ENCODE measurements around the gene TGFB1I1.

TGFB1I1 gene

DNA sequence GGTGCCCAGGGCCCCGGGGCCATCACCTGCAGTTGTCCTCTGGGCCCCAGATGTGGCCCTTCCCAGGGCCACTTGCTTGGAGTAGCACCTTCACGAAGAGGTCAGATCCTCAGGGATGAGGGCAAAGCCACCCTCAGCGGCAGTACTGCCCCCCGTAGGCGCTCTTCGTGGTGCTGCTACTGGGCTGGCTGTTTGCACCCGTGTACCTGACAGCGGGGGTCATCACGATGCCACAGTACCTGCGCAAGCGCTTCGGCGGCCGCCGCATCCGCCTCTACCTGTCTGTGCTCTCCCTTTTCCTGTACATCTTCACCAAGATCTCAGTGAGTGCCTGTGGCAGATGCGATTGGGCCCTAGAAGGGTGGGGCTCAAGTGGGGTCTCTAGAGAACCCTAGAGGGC is 13.6 kb downstream of the TGFB1I1 start:
- H3K4me3 ChIP-seq (ENCODE audit: low read length) = no peak overlapping the region
- peaks cover 7% of the 10 kb centered on the region for H3K4me1 ChIP-seq (ENCODE audit: control insufficient read depth, low read depth, low read length)
- H3K27me3 ChIP-seq (ENCODE audit: control insufficient read depth, insufficient read depth, low read length) = peaks cover 56% of the 10 kb centered on the region
- peaks cover under 1% of the 10 kb centered on the region for H3K36me3 ChIP-seq (ENCODE audit: control insufficient read depth, low read depth, low read length)
- H3K9me3 ChIP-seq (ENCODE audit: control insufficient read depth, low read depth, low read length) = no peaks in the 10 kb centered on the region
- H3K27ac ChIP-seq (ENCODE audit: low read length) = no peak overlapping the region
- no peak overlapping the region for H3K9ac ChIP-seq (ENCODE audit: low read length)

DNA sequence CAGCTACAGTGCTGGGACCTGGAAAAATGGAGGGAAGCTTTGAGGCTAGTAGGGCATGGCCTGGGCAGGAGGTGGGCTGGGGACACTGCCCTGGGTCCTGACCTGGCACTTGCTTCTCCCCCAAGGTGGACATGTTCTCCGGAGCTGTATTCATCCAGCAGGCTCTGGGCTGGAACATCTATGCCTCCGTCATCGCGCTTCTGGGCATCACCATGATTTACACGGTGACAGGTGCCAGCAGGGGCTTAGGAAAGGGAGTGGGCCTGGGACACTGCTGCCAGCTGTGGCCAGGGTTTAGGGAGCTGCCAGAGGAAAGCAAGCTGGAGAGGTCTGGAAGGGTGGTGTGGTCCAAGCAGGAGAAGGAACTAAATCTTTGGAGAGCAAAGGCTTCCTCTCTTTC is 14.1 kb downstream of the TGFB1I1 start:
- no peak overlapping the region for H3K9ac ChIP-seq (ENCODE audit: low read length)
- no peaks in the 10 kb centered on the region for H3K9me3 ChIP-seq (ENCODE audit: control insufficient read depth, low read depth, low read length)
- H3K27ac ChIP-seq (ENCODE audit: low read length) = no peak overlapping the region
- H3K4me1 ChIP-seq (ENCODE audit: control insufficient read depth, low read depth, low read length) = peaks cover 7% of the 10 kb centered on the region
- H3K36me3 ChIP-seq (ENCODE audit: control insufficient read depth, low read depth, low read length) = peaks cover 3% of the 10 kb centered on the region
- H3K4me3 ChIP-seq (ENCODE audit: low read length) = no peak overlapping the region
- H3K27me3 ChIP-seq (ENCODE audit: control insufficient read depth, insufficient read depth, low read length) = peaks cover 56% of the 10 kb centered on the region

DNA sequence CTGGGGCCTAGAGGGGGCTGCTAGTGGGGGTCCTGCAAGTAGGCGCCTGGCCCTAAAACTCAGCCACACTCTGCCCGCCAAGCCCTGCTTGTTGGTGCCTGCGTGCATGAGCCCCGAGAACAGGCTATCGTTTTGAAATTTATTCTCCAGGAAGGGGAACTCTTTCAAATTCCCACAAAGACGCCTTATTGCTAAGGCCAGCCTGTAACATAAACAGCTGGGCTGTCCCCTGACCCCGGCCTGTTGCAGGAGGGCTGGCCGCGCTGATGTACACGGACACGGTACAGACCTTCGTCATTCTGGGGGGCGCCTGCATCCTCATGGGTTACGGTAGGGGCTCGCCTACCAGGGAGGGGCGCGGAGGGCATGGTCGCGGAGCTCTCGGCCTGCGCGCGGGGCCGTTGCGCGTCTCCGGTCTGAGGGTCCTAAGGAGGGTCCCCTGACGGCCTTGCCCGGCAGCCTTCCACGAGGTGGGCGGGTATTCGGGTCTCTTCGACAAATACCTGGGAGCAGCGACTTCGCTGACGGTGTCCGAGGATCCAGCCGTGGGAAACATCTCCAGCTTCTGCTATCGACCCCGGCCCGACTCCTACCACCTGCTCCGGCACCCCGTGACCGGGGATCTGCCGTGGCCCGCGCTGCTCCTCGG is 15.2 kb downstream of the TGFB1I1 start:
- H3K9me3 ChIP-seq (ENCODE audit: control insufficient read depth, low read depth, low read length) = no peaks in the 10 kb centered on the region
- no peak overlapping the region for H3K27ac ChIP-seq (ENCODE audit: low read length)
- H3K9ac ChIP-seq (ENCODE audit: low read length) = no peak overlapping the region
- H3K36me3 ChIP-seq (ENCODE audit: control insufficient read depth, low read depth, low read length) = peaks cover 6% of the 10 kb centered on the region
- peaks cover 7% of the 10 kb centered on the region for H3K4me1 ChIP-seq (ENCODE audit: control insufficient read depth, low read depth, low read length)
- peaks cover 56% of the 10 kb centered on the region for H3K27me3 ChIP-seq (ENCODE audit: control insufficient read depth, insufficient read depth, low read length)
- H3K4me3 ChIP-seq (ENCODE audit: low read length) = peak overlapping the region; percentile 73

DNA sequence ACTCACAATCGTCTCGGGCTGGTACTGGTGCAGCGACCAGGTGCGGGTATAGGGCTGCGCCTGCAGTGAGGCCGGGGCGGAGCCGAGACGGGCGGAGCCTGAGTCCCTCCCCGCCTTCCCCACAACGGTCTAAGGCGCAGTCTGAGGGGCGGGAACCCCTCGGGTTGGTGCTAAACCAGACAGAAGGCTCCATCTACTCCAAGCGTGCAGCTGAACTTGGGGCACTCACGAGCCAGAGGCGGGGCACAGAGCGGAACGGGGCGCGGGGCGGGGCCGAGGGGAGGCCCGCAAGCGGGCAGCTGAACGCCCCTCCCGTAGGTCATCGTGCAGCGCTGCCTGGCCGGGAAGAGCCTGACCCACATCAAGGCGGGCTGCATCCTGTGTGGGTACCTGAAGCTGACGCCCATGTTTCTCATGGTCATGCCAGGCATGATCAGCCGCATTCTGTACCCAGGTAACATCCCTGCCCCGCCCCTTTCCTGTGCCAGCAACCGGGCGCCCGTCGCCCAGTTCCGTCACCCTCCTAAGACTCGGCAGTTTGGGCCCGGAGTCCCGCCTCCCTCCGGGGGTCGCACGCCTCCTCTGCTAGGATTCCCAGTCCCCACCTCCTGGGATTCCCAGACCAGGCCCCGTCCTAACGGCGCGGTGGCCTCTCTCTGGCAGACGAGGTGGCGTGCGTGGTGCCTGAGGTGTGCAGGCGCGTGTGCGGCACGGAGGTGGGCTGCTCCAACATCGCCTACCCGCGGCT is 15.9 kb downstream of the TGFB1I1 start:
- peaks cover 11% of the 10 kb centered on the region for H3K36me3 ChIP-seq (ENCODE audit: control insufficient read depth, low read depth, low read length)
- H3K27ac ChIP-seq (ENCODE audit: low read length) = no peak overlapping the region
- no peak overlapping the region for H3K9ac ChIP-seq (ENCODE audit: low read length)
- H3K4me3 ChIP-seq (ENCODE audit: low read length) = peak overlapping the region; percentile 73
- H3K9me3 ChIP-seq (ENCODE audit: control insufficient read depth, low read depth, low read length) = no peaks in the 10 kb centered on the region
- peaks cover 56% of the 10 kb centered on the region for H3K27me3 ChIP-seq (ENCODE audit: control insufficient read depth, insufficient read depth, low read length)
- H3K4me1 ChIP-seq (ENCODE audit: control insufficient read depth, low read depth, low read length) = peaks cover 7% of the 10 kb centered on the region

DNA sequence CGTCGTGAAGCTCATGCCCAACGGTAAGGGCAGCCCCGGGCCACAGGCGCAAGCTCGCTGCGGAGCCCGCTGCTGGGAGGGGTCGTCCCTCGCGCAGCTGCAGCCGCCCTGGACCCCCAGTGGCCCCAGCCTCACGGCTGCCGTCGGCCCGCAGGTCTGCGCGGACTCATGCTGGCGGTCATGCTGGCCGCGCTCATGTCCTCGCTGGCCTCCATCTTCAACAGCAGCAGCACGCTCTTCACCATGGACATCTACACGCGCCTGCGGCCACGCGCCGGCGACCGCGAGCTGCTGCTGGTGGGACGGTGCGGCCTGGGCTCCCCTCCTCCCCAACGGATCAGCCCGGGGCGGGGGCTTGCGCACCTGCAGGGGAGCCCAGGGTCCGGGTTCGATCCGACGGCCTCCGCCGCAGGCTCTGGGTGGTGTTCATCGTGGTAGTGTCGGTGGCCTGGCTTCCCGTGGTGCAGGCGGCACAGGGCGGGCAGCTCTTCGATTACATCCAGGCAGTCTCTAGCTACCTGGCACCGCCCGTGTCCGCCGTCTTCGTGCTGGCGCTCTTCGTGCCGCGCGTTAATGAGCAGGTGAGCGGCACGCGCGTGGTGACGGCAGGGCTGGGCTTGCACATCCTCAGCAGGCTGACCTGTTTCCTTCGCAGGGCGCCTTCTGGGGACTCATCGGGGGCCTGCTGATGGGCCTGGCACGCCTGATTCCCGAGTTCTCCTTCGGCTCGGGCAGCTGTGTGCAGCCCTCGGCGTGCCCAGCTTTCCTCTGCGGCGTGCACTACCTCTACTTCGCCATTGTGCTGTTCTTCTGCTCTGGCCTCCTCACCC is 16.7 kb downstream of the TGFB1I1 start:
- peak overlapping the region; percentile 73 for H3K4me3 ChIP-seq (ENCODE audit: low read length)
- no peak overlapping the region for H3K27ac ChIP-seq (ENCODE audit: low read length)
- peaks cover 56% of the 10 kb centered on the region for H3K27me3 ChIP-seq (ENCODE audit: control insufficient read depth, insufficient read depth, low read length)
- peaks cover 7% of the 10 kb centered on the region for H3K4me1 ChIP-seq (ENCODE audit: control insufficient read depth, low read depth, low read length)
- peaks cover 17% of the 10 kb centered on the region for H3K36me3 ChIP-seq (ENCODE audit: control insufficient read depth, low read depth, low read length)
- no peak overlapping the region for H3K9ac ChIP-seq (ENCODE audit: low read length)
- H3K9me3 ChIP-seq (ENCODE audit: control insufficient read depth, low read depth, low read length) = no peaks in the 10 kb centered on the region

DNA sequence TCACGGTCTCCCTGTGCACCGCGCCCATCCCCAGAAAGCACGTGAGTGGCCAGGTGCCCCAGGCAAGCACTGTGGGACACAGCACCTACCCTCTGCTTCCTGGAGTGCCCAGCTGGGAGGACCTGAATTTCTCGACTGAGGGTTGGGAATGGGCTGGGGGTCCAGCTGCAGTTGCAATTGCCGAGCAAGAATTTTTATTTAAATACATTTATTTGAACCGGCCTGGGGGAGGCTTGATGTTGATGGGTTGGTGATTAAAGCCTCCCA is 17.3 kb downstream of the TGFB1I1 start:
- H3K36me3 ChIP-seq (ENCODE audit: control insufficient read depth, low read depth, low read length) = peaks cover 19% of the 10 kb centered on the region
- H3K27ac ChIP-seq (ENCODE audit: low read length) = no peak overlapping the region
- H3K9ac ChIP-seq (ENCODE audit: low read length) = no peak overlapping the region
- peaks cover 56% of the 10 kb centered on the region for H3K27me3 ChIP-seq (ENCODE audit: control insufficient read depth, insufficient read depth, low read length)
- H3K4me3 ChIP-seq (ENCODE audit: low read length) = no peak overlapping the region
- peaks cover 7% of the 10 kb centered on the region for H3K4me1 ChIP-seq (ENCODE audit: control insufficient read depth, low read depth, low read length)
- H3K9me3 ChIP-seq (ENCODE audit: control insufficient read depth, low read depth, low read length) = no peaks in the 10 kb centered on the region

DNA sequence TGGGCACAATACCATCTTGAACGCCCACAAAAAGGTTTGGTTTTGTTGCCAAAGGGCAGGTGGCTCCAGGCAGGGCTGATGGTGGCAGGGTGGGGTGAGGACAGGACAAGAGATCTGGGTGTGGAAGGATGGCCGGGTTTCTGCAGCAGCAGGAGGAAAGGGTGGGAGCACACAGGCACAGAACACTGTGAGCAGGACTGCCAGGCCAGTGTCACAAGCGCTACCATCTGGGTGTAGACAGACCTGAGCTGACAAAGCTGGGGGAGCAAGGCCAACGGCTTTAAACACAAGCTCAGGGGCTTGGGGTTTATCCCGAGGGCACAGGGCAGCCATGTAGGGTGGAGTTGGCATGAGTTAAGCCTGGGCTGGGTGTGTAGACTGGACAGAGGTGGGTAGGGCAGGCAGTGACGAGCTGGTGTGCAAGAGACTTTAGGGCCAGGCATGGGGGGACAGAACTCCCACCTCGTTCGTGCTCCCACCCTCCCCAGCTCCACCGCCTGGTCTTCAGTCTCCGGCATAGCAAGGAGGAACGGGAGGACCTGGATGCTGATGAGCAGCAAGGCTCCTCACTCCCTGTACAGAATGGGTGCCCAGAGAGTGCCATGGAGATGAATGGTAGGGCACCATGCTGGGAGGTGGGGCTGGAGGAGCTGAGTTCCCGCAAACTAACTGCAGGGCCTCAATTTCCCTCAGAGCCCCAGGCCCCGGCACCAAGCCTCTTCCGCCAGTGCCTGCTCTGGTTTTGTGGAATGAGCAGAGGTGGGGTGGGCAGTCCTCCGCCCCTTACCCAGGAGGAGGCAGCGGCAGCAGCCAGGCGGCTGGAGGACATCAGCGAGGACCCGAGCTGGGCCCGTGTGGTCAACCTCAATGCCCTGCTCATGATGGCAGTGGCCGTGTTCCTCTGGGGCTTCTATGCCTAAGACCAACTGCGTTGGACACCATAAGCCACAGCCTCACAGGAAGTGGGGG is 17.9 kb downstream of the TGFB1I1 start:
- H3K4me1 ChIP-seq (ENCODE audit: control insufficient read depth, low read depth, low read length) = peaks cover under 1% of the 10 kb centered on the region
- no peak overlapping the region for H3K4me3 ChIP-seq (ENCODE audit: low read length)
- no peaks in the 10 kb centered on the region for H3K9me3 ChIP-seq (ENCODE audit: control insufficient read depth, low read depth, low read length)
- peaks cover 52% of the 10 kb centered on the region for H3K27me3 ChIP-seq (ENCODE audit: control insufficient read depth, insufficient read depth, low read length)
- no peak overlapping the region for H3K27ac ChIP-seq (ENCODE audit: low read length)
- peaks cover 19% of the 10 kb centered on the region for H3K36me3 ChIP-seq (ENCODE audit: control insufficient read depth, low read depth, low read length)
- H3K9ac ChIP-seq (ENCODE audit: low read length) = no peak overlapping the region

DNA sequence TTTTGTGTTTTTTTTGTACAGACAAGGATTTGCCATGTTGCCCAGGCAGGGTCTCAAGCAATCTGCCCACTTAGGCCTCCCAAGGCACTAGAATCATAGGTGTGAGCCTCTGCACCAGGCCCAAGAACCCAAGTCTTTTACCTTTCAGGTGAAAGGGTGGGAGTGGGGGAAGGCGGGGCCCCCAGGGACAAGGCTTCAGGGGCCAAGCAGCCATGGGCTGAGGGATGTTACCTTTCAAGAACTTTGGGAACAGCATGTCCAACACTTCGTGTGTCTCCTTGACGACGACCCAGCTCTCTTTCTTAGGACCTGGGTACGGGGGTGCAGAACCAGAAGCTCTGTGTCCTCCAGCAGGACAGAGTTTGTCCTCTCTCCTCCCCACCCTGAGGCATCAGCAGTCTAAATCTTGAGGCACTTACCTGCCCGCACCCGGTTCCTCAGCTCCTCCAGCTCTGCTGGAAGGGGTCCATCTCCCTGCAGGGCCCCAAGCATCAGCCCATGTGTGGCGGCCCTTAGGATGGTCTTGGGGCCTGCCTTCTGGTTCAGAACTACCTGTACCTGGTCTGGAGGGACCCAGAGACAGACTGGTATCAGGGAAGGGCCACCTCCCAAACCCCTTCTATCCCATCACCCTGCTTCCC is 19.9 kb downstream of the TGFB1I1 start:
- Histone ChIP-seq H3K9ac (ENCODE audit: low read length) (no peak overlapping the region), H3K36me3 (ENCODE audit: control insufficient read depth, low read depth, low read length) (peaks cover 19% of the 10 kb centered on the region), H3K4me1 (ENCODE audit: control insufficient read depth, low read depth, low read length) (no peaks in the 10 kb centered on the region), H3K9me3 (ENCODE audit: control insufficient read depth, low read depth, low read length) (no peaks in the 10 kb centered on the region), H3K27ac (ENCODE audit: low read length) (no peak overlapping the region), H3K27me3 (ENCODE audit: control insufficient read depth, insufficient read depth, low read length) (peaks cover 32% of the 10 kb centered on the region), H3K4me3 (ENCODE audit: low read length) (no peak overlapping the region)

DNA sequence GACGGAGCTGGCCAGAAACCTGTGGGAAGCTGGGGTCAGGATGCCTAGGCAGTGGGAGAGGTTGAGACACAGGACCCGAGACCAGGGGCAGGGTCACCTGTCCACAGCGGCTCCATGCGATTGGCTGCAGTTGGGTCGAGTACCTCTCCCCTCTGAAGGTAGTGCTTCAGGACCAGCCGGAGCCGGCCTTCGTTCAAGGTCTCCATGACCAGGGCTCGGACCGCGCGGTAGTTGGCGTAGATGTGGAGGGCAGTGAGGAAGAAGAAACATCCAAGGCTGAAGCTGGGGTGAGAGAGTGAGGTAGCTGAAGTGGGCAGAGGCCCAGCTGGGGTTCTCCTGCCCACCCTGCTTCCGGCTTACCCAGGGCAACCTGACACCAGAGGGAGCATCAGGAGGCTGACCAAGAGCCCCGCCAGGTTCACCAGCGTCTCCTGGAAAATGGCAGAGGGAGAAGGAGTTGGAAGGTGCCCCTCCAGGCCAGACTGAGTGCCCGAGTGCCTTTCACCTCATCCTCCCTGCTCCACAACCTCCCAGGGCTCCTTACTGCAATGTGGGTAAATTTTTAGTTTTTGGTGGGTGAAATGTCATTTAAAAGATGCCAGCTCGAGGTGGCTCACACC is 21.7 kb downstream of the TGFB1I1 start:
- Histone ChIP-seq H3K27ac (ENCODE audit: low read length) (no peak overlapping the region), H3K9ac (ENCODE audit: low read length) (no peak overlapping the region), H3K27me3 (ENCODE audit: control insufficient read depth, insufficient read depth, low read length) (peaks cover 15% of the 10 kb centered on the region), H3K36me3 (ENCODE audit: control insufficient read depth, low read depth, low read length) (peaks cover 19% of the 10 kb centered on the region), H3K4me1 (ENCODE audit: control insufficient read depth, low read depth, low read length) (no peaks in the 10 kb centered on the region), H3K9me3 (ENCODE audit: control insufficient read depth, low read depth, low read length) (no peaks in the 10 kb centered on the region), H3K4me3 (ENCODE audit: low read length) (no peak overlapping the region)

DNA sequence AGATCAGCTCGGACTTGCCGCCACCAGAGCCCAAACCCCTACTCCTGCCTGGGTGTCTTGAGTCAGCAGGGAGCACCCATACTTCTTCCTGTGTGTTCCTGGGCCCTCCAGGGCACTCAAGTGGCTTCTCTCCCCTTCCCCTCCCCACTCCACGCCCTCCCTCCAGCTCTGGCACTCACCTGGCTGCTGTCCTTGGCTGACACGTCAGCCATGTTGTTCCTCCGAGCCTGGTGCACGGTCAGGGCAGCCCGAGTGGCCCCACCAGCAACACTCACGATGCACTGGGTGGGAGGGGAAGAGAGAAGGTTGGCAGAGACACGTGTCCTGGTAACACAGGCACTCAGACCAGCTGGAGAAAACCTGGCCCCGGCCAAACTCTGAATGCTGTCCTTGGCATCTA is 24.7 kb downstream of the TGFB1I1 start:
- no peaks in the 10 kb centered on the region for H3K9me3 ChIP-seq (ENCODE audit: control insufficient read depth, low read depth, low read length)
- peaks cover 16% of the 10 kb centered on the region for H3K36me3 ChIP-seq (ENCODE audit: control insufficient read depth, low read depth, low read length)
- H3K27me3 ChIP-seq (ENCODE audit: control insufficient read depth, insufficient read depth, low read length) = no peaks in the 10 kb centered on the region
- peaks cover 4% of the 10 kb centered on the region for H3K4me1 ChIP-seq (ENCODE audit: control insufficient read depth, low read depth, low read length)
- no peak overlapping the region for H3K9ac ChIP-seq (ENCODE audit: low read length)
- H3K4me3 ChIP-seq (ENCODE audit: low read length) = no peak overlapping the region
- H3K27ac ChIP-seq (ENCODE audit: low read length) = no peak overlapping the region

Data from iPS-18a (cell line).